ENCODE data around the gene DTX3L. TPM values are rescaled to one million over a fixed set of nuclear protein-coding genes. Genes with fewer than 3 reads are reported as not detected.
A peak's percentile ranks its signal among the peaks of the same experiment; 100 is the strongest.

The DTX3L gene
- total RNA-seq: 14.6 TPM
- long read RNA-seq, partial matches to known transcripts: 0 of 5 reads
- long read RNA-seq, other reads (novel, unspliced or antisense): 5 of 5 reads

- peak; percentile 97 for ATAC-seq
- DNase-seq (ENCODE audit: missing footprints): peak; percentile 93
- intact Hi-C loops (cut with DNase I): loop anchor here (1.0 to 10.0 kb wide), 2 partner anchors 115 to 230 kb away; partner anchors contain the start of genes HSPBAP1 and SLC49A4
Measured at GRCh38 chr3:122564155-122564912, at the start of gene DTX3L, which contains the start of gene PARP9. TSS of gene DTX3L (plus strand) at chr3:122564338. CDS start at chr3:122564427, 89 bp downstream. TSS of gene PARP9 (minus strand) at chr3:122564300. CDS start at chr3:122559620, 4,680 bp downstream.

- no peak for ATAC-seq
- intact Hi-C loops (cut with DNase I): no loop called here
- DNase-seq (ENCODE audit: missing footprints): no peak
Measured at GRCh38 chr3:122515020-122515468, 49.1 kb upstream of the DTX3L start.

- intact Hi-C loops (cut with DNase I): no loop called here
- ATAC-seq: no peak
- DNase-seq (ENCODE audit: missing footprints): no peak
Measured at GRCh38 chr3:122515870-122516269, 48.3 kb upstream of the DTX3L start.

- DNase-seq (ENCODE audit: missing footprints) (no peak), ATAC-seq (no peak)
- intact Hi-C loops (cut with DNase I): no loop called here
Measured at GRCh38 chr3:122516846-122517360, 47.2 kb upstream of the DTX3L start.

GRCh38 chr3:122519693-122520092, 44.4 kb upstream of the DTX3L start:
- ATAC-seq: no peak

GRCh38 chr3:122520861-122521260, 43.3 kb upstream of the DTX3L start:
- intact Hi-C loops (cut with DNase I): no loop called here
- DNase-seq (ENCODE audit: missing footprints) (no peak), ATAC-seq (no peak)

More at GRCh38 chr3:122519693-122520092, 44.4 kb upstream of the DTX3L start:
- DNase-seq (ENCODE audit: missing footprints): no peak
- intact Hi-C loops (cut with DNase I): no loop called here

- intact Hi-C loops (cut with DNase I): no loop called here
- no peak for DNase-seq (ENCODE audit: missing footprints)
- ATAC-seq: no peak
Measured at GRCh38 chr3:122523317-122523716, 40.8 kb upstream of the DTX3L start.

GRCh38 chr3:122530164-122530563, 34.0 kb upstream of the DTX3L start:
- intact Hi-C loops (cut with DNase I): no loop called here

GRCh38 chr3:122533480-122533879, 30.7 kb upstream of the DTX3L start:
- DNase-seq (ENCODE audit: missing footprints) (no peak), ATAC-seq (no peak)
- intact Hi-C loops (cut with DNase I): no loop called here

More at GRCh38 chr3:122530164-122530563, 34.0 kb upstream of the DTX3L start:
- no peak for ATAC-seq
- DNase-seq (ENCODE audit: missing footprints): no peak

GRCh38 chr3:122533931-122534334, 30.2 kb upstream of the DTX3L start:
- DNase-seq (ENCODE audit: missing footprints): no peak
- no peak for ATAC-seq
- intact Hi-C loops (cut with DNase I): no loop called here

- no peak for ATAC-seq
- intact Hi-C loops (cut with DNase I): no loop called here
- DNase-seq (ENCODE audit: missing footprints): no peak
Measured at GRCh38 chr3:122535964-122536631, 28.0 kb upstream of the DTX3L start.

- ATAC-seq (no peak), DNase-seq (ENCODE audit: missing footprints) (no peak)
- intact Hi-C loops (cut with DNase I): no loop called here
Measured at GRCh38 chr3:122536632-122537001, 27.5 kb upstream of the DTX3L start.

GRCh38 chr3:122538956-122539490, 25.1 kb upstream of the DTX3L start:
- ATAC-seq (no peak), DNase-seq (ENCODE audit: missing footprints) (no peak)
- intact Hi-C loops (cut with DNase I): no loop called here

- intact Hi-C loops (cut with DNase I): no loop called here
- DNase-seq (ENCODE audit: missing footprints) (no peak), ATAC-seq (no peak)
Measured at GRCh38 chr3:122546151-122546550, 18.0 kb upstream of the DTX3L start.

- ATAC-seq: no peak
- DNase-seq (ENCODE audit: missing footprints): no peak
- intact Hi-C loops (cut with DNase I): no loop called here
Measured at GRCh38 chr3:122548076-122548475, 16.1 kb upstream of the DTX3L start.

- intact Hi-C loops (cut with DNase I): no loop called here
- no peak for ATAC-seq
- no peak for DNase-seq (ENCODE audit: missing footprints)
Measured at GRCh38 chr3:122548619-122549018, 15.5 kb upstream of the DTX3L start.

- no peak for DNase-seq (ENCODE audit: missing footprints)
- intact Hi-C loops (cut with DNase I): no loop called here
- ATAC-seq: no peak
Measured at GRCh38 chr3:122553171-122553570, 11.0 kb upstream of the DTX3L start.

GRCh38 chr3:122555275-122556071, 8.7 kb upstream of the DTX3L start:
- peak; percentile 44 for ATAC-seq

GRCh38 chr3:122557356-122557755, 6.8 kb upstream of the DTX3L start:
- no peak for ATAC-seq
- intact Hi-C loops (cut with DNase I): no loop called here
- no peak for DNase-seq (ENCODE audit: missing footprints)

More at GRCh38 chr3:122555275-122556071, 8.7 kb upstream of the DTX3L start:
- intact Hi-C loops (cut with DNase I): no loop called here
- no peak for DNase-seq (ENCODE audit: missing footprints)
